HG03280 (cell line): Measurements from ENCODE around the gene CHRM2.

ENCODE experiments used
- ATAC-seq: cut with Tn5 transposase; IDR thresholded peaks from one replicate; pipeline ENCODE4 v1.9.1; 2021; ENCODE audit warnings: mild to moderate bottlenecking, moderate library complexity; ENCODE audit not compliant: unreplicated experiment

CHRM2 gene

DNA sequence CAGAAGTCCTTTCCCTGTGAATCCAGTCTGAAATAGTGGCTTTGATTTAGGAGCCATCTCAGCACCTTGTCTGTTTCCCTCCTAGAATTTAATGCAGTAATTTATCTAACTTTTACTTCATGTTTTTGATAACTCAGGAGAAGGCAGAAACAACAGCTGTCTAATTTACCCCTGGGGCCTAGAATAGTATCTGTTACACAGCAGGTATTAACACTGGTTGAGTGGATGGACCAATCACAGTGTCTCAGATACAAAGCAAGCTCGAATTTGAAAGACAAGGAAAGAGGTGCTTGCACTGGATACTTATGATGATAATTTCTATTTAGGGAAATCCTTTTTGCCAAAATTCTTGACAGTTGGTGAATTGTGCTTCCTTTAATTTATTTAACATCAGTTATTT is 23.4 kb downstream of the CHRM2 start:
- no peak for ATAC-seq

DNA sequence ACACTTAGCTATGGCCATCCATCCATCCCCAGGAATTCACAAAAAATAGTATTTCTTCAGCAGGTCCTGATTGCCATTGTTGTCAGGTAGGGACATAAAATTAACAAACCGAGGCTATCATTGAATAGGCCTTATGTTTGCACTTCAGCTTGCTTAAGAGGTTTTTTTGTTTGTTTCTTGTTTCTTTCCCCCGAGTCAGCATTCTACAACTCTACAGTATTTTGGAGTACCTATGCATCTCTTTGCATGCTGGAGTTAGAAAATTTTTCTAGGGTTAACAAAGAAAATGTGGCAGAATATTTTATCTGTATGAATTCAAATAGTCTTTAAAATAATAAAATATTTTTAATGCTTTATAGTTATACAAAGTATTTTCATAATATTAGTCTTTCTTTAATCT is 26.3 kb downstream of the CHRM2 start:
- no peak for ATAC-seq

DNA sequence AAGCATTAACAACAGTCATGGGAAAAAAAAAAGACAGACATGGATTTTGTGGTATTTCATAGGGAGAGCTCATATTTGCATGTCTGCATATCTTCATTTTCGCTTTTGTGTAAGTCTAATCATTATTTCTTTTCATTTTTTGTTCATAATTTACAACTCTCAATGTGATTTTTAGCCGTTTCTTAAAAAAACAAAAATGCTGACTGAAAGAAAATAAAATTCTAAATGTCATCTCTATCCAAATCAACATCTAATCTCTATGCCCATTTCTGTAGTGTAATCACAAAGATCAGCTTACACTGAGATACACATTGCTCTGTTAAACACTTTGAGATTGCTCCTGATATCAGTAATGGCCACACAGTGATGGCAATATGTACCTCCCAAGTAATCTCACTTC is 29.2 kb downstream of the CHRM2 start:
- ATAC-seq, result no peak

DNA sequence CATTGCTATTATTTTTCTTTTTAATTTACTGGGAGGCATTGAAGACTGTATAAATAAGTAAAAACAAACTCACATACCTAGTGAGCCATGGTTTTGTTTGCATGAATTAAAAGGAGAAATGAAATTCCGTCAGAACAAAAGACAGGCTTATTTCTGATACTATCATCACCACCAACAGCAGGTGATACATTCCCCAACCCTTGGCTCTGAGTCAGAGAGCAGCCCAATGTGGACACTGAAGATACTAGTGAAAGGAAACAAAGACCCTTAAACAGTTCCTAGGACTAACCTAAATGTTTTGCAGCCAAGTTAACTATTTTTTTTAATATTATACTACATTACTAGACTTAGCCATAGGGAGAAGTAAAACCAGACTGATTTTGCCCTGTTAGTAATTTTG is 31.6 kb downstream of the CHRM2 start:
- ATAC-seq, result no peak

DNA sequence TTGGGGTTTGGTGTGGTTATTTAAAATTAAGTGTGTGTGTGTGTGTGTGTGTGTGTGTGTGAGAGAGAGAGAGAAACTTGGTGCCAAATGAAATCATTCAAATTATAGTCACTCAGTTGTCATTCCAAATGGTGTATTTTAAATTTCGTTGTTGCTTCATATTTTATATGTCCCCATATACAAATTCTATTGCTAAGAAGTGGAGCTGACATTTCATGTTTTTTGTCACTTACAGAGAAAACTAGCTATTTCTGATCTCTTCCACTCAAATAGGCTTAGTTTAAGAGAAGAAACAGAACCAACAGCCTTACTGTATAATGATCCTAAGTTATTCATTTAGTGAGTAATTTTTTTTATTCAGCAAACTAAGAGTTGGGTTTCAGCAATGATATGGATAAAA is 42.3 kb downstream of the CHRM2 start:
- ATAC-seq, result no peak

DNA sequence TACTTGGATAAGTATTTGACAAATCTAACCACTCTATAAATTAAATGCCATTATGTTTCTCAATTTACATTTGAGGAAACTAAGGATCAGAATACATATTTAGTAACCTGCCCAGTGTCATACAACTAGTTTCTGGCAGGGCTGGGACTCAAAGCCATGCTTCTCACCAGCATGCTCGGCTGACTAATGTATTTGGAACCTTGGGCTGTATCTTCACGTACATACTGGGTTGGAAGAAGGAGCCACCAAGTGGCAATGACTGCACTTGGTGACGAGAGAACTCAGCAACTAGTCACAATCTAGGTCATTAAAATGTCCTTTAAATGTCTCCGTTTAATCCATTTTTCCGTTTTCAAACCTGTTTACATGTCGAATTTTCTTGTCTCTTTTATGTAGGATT is 42.9 kb downstream of the CHRM2 start:
- no peak for ATAC-seq

DNA sequence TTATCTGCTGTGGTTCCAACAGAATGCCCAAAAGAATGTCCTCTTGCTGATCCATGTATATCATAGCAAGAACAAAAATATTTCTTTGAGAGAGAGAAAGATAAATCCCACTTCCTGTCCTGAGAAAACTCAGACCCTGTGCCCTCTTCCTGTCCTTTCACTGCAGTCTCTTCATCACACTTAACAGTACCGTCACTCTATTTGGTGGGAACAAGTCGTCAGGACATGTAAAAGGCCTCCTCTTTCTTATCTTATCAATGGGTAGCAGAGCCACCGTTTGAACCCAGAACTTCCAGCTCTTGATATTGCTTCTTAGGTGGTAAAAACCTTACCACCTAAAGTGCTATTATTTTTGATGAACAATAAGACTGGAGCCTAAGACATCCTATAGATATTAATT is 43.9 kb downstream of the CHRM2 start:
- ATAC-seq, result no peak

DNA sequence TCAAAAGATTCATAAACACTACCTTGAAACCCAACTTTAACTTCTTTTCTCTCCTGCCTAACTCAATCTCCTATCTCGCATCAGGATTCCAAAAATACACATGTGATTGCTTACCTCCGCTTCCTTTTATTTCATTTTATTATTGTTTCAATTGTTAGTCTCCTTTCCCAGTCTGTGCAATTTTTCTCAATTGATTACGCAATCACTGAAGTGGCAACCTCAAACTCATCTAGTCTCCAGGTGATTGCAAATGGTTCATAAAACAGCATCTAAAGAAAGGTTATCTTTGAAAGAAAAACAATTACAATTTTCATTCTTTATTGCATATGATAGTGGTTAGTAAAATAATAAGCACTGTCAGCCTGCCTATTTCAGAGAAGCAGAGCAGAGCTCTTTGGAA is 45.6 kb downstream of the CHRM2 start:
- no peak for ATAC-seq

DNA sequence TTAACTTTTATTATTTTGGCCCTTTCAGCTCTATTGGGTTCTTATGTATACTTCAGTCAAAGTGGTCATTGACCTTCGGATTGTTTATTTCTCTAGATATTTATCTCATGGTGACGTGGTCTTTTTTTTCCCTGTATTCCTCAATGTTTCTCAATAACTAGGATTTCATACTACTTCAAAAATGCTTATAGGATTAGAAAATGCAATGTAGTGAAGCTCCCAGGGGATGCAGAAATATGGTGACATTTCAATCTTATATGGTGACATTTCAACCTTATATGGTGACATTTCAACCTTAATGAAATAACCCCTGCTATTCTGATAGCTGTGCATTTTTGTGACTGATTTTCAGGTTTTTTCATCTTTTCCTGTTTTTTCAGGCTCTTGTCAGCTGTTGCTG is 51.4 kb downstream of the CHRM2 start:
- ATAC-seq, result no peak

DNA sequence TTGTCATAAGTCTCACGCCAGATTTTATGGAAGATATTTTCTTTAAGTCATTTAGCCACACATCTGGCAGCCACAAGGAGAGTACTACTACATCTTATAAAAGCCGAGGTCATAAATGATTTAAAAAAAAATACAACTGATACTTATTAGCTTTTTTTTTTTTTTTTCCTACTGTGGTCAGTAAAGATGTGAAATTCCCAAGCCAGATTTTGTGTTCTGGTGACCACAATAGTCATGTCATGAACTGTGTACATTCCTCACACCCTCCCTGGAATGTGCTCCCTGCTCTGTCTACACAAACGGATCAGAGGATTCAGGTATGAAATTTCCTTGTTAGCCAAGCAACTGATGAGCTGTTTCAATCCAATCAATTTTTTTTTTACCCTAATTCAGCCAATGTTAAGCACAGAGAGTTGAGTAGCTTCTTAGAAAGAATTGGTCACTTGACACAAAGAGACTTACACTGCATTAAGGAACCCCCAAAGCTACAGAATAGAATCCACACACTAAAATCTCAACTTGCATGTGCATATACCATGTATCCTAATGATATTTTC is 54.7 kb downstream of the CHRM2 start:
- no peak for ATAC-seq

DNA sequence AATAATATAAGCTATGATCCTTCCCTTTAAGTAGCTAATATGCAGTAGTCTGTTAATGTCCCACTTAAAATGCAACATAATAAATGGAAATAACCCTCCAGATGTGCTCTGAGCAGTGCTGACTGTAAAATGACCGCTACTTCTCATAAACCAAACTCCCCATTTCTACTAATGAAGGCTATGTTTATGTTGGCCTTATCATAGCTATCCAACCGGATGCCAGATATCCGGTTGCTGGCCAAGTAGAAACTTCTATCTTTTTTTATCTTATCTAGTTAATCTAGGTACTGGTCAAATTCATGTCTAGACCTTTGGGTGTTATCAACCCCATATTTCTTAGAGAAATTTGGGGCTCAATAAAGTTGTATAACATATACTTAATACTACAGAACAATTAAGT is 56.6 kb downstream of the CHRM2 start:
- no peak for ATAC-seq

DNA sequence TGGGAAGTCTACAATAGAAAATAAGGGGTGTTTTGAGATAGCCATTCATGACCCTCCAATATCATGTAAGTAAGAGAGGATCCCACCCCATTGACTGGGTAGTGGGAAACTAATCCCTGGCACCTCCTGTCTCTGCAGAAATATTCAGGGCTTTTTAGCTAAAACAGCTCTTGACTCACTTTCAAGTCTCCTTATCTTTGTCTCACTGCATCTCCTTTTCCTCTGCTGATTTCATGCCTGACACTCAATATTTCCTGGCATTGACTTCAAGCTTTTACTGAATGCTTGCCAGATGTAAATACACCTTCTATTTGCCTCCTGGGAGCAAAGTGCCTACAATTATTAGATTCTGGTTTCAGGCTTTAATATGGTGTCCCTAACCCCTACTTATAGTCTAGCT is 57.1 kb downstream of the CHRM2 start:
- ATAC-seq, result no peak

DNA sequence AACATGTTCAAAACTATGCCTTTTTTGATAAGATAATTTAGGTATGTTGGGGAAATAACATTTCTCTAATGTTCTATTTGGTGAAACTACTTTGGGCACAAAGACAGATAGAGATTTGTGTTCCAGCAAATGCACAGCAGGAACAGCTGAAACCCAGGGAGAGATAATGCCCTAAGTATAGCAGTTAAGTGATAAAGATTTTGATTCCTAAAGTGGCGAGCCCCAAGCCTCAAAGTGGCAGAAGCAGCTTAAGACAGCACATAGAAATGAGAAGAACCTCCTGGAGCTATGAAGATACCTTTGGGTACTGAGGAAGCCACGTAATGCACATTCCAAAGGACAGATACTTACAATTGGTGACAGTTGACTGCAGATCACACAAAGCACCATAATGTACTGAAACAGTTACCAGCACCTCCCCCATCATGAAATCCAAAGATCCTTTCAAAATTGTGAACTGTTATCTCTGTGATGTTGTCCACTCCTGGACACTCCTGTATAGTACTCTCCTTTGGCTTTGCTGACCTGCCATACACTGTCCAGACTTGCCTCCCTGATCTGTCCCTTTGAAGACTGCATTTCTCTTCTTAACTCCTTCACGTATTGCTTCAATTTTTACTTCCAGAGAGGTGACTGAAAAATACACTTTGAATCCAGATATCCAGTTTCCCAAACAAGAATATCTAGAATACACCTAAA is 62.9 kb downstream of the CHRM2 start:
- no peak for ATAC-seq

DNA sequence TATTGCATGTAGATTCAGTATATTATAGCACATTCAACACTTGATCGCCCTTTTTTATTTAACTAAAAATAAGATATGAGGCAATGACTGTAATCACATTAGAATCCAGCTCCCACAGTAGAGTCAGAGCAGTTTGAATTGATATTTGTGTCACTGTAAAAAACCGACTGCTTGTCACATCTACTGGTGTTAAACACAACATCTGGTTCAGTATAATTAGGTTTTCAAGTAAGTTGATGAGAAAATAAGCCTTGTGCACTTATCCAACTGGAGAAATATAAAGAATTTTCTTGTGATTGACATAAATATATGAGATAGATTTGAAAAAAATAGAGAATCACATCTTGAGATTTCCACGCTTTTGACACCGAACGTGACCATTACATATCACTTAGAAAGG is 69.0 kb downstream of the CHRM2 start:
- no peak for ATAC-seq

DNA sequence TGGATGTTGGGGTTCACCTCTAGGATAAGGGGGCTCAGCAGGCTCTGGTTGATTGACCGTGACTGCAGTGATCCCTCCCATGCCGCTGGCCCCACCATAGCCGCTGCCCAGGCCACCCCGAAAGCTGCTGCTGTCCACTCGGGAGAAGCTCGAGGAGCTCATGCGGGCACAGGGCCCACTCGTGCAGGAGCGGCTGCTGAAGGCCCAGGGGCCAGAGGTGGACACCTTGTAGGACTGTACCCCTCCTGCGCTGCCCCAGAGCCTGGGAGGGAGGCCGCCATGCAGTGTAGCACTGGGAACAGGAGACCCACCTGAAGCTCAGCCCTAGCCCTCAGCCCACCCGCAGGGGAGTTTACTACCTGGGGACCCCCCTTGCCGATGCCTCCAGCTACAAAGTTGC is 70.0 kb downstream of the CHRM2 start:
- ATAC-seq, result no peak

DNA sequence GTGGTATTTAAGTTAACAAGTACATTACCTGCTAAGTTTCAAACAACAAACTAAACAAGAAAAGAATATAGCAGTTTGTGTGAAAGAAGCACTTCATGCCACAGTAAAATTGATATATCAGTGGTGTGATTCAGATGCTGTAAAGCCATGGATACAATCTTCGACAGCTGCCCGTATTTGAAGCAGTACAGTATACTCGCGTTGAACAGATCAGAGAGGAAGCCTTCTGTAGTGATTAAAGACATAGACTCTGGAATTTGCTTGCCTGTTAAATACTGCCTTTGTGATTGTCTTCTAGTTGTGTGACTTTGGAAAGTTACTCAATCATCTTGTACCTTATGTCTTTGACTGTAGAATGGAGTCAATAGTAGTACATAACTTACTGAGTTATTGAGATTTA is 71.7 kb downstream of the CHRM2 start:
- no peak for ATAC-seq

DNA sequence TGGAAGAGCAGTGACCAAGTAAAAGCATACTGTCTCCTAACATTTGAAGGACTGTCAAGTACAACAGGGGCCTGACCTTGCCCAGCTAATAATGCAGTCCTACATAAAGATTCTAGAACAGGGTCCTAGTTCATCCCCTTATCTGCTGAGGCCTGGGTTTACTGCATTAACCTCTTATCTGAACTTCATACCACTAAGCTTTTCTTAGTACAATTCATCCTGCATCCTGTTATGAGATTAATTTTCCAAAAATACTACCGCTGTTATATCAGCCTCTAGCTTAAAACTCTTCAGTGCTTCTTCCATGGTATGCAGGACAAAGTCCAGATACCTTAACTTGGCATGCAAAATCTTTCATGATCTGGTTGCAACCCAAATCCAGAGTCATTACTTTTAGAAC is 72.5 kb downstream of the CHRM2 start:
- no peak for ATAC-seq

DNA sequence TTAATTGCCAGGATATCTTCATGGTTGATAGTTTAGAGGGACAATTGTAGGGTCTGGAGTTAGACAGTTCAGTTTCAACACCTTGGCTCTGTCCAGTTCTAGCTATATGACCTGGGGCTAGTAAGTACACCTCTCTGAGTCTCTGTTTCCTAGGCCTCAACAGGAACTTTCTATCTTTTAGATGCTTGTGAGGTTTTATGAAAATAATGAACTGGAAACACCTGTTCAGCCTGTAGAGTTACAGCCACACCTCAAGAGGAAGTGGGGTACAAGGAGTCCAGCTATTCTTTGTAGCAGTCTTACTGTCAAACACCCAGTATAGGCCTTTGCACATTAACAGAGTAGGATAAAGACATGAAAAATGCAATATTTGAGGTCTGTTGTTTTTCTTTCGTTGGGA is 73.4 kb downstream of the CHRM2 start:
- ATAC-seq, result no peak

DNA sequence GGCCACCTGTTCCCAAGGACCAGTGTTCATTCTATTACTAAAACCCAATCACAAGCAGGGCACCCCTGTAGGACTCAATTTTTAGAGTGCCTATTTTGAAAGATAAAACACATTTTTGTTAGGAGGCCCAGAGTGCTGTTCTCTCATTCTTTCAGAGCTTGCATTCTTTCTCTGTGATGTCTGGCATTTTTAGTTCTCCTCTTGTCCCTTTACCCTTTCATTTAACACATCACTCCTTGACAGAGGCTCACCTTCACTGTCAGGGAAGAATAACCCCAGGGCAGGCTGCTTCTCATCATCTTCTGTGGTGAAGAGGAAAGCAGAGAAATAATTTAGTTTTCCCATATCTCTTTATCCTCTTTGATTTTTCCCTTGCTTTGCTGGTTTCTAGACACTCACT is 73.9 kb downstream of the CHRM2 start:
- ATAC-seq, result no peak

DNA sequence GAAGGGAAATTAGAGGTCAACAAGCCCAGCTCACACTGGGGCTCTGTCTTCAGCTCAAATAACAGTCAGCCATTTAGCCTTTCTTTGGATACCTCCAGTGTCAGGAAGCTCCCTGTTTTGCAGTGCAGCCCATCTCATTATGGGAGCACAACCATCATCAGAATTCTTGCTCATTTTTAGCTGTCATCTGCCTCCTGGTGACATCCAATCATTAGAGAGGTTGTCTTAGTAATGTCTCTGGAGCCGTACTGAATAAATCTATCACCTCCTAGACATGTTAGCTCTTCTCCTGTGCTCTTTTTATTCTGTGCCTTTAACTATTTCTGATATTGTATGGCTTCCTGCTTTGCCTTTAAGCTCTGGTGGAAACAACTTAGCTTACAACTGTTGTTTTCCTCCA is 74.5 kb downstream of the CHRM2 start:
- no peak for ATAC-seq

DNA sequence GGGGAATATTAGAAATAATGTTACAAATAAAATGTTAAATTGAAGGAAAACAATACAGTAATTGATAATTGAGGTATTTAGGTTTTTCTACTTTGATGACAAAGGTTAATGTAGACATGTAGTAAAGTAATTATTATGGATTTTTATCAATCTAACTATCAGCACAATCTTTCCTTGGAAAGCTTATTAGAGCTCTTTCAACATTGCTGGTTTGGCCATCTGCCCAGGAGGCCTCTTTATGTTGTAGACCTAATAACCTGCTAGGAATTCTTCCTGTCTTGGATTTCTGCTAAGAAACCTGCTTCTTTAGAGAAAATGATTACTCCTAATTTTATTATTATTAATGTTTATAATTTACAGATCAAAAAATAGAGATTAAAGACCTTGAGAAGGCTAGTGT is 78.9 kb downstream of the CHRM2 start:
- ATAC-seq, result no peak

DNA sequence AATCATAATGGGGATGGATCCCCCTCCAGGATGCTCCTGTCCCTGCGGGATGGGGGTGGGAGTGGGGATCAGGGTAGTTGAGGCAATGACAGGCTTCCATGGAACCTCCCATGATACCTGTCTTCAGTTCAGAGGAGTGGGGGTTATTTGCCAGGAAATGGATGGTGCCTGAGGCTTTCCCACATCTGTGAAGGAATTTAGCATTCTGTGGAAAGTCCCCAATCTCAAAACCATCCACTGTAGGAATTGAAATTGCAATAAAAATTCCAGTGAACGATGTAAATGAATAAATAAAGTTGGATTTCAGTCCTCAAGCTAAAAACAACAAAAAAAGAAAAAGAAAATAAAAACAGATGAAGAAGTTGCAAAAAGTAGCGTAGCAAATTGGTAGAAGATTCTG is 81.9 kb downstream of the CHRM2 start:
- no peak for ATAC-seq

DNA sequence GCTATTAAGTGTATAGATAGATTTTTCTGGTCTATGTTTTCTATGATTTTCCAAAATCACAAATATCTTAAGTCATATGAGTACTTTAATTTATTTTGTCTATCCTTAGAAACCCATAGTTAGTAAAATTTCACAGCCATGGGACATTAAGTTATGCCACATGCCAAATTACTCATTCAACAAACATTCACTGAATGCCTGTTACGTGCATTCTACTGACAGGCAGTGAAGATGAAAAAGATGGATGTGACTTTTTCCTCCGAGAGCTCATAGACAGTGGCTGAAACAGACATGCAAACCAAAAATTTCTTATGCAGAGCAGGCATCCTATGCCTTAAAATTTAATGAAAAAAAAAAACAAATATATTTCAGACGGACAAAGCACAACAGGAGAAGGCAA is 84.9 kb downstream of the CHRM2 start:
- ATAC-seq, result no peak
